ENCODE data around the gene ONECUT2. TPM values are rescaled to one million over a fixed set of nuclear protein-coding genes. Genes with fewer than 3 reads are reported as not detected.

The ONECUT2 gene
- total RNA-seq, 1 donor from 2014 or later, result 0.06 TPM

DNA sequence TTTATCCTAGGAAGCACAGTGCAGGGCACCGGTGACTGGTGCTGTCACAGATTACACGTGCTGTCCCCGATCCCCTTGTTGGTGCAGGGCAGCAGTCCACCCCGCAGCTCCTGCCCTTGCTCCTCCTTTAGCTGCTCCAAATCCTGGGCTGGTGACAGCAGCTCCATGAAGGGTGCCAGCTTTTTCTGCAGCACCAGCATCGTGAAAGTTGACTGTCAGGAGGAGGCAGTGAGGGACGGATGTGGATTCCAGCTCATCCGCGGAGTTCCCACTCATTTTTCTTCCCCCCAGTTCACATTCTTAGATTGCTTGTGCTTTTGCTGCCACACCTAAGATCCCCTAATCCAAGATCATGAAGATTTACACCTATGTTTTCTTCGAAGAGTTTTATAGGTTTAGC lies 67.5 kb downstream of the ONECUT2 start:
- no peaks in the 10 kb centered on the region for H3K27me3 ChIP-seq
- TF ChIP-seq EZH2 (IDR thresholded peaks at IDR 0.05) (no peak), EZH2phosphoT487 (IDR thresholded peaks at IDR 0.05) (no peak)
- TF ChIP-seq, protein P1, sequence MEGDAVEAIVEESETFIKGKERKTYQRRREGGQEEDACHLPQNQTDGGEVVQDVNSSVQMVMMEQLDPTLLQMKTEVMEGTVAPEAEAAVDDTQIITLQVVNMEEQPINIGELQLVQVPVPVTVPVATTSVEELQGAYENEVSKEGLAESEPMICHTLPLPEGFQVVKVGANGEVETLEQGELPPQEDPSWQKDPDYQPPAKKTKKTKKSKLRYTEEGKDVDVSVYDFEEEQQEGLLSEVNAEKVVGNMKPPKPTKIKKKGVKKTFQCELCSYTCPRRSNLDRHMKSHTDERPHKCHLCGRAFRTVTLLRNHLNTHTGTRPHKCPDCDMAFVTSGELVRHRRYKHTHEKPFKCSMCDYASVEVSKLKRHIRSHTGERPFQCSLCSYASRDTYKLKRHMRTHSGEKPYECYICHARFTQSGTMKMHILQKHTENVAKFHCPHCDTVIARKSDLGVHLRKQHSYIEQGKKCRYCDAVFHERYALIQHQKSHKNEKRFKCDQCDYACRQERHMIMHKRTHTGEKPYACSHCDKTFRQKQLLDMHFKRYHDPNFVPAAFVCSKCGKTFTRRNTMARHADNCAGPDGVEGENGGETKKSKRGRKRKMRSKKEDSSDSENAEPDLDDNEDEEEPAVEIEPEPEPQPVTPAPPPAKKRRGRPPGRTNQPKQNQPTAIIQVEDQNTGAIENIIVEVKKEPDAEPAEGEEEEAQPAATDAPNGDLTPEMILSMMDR (IDR thresholded peaks at IDR 0.05), result no peak
- no peaks in the 10 kb centered on the region for H3K9me3 ChIP-seq (ENCODE audit: low read depth)
- H3K79me2 ChIP-seq (ENCODE audit: low read depth), result no peaks in the 10 kb centered on the region
- DNase-seq (ENCODE audit: low spot score), result no peak
- H3K4me1 ChIP-seq, result peaks cover 8% of the 10 kb centered on the region
- Mint-ChIP-seq H3K4me1 (no peaks in the 10 kb centered on the region), H3K36me3 (no peaks in the 10 kb centered on the region), H3K27me3 (ENCODE audit: insufficient read depth, low read depth) (no peaks in the 10 kb centered on the region), H3K9me3 (no peaks in the 10 kb centered on the region), H3K27ac (no peak overlapping the region), H3K4me3 (no peak overlapping the region)
- no peak overlapping the region for H3K9ac ChIP-seq
- H2AFZ ChIP-seq (replicated peaks), result no peak overlapping the region
- H4K20me1 ChIP-seq (ENCODE audit: low read depth), result no peaks in the 10 kb centered on the region
- H3K4me3 ChIP-seq, result no peak overlapping the region
- no peaks in the 10 kb centered on the region for H3K36me3 ChIP-seq
- H3K4me2 ChIP-seq, result no peak overlapping the region
- H3K27ac ChIP-seq, result no peak overlapping the region
- no peaks in the 10 kb centered on the region for H3F3A ChIP-seq (ENCODE audit: low read depth)

DNA sequence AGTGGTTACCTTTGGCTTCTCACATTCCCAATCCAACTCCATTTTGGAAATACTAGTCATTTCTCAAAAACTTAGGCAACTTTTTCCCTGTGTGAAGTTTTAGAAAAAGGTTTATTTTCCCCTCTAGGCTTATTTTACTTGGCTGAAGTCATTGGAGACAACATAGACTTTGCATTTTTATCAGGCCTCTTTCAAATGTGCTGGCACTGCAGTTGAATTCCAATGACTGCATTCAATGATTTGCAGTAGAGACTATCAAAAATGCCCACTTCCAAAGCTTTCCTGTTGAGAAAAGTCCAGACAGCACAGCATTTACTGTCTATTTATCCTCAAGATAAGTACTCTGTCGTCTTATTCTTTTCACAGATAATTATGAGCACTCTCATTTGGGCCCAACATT lies 70.1 kb downstream of the ONECUT2 start:
- Histone ChIP-seq H2AFZ (replicated peaks) (no peak overlapping the region), H3K9me3 (ENCODE audit: low read depth) (no peaks in the 10 kb centered on the region), H3K4me3 (no peak overlapping the region), H3K4me2 (no peak overlapping the region), H3K27me3 (no peaks in the 10 kb centered on the region), H3K36me3 (no peaks in the 10 kb centered on the region), H4K20me1 (ENCODE audit: low read depth) (no peaks in the 10 kb centered on the region), H3K79me2 (ENCODE audit: low read depth) (no peaks in the 10 kb centered on the region), H3F3A (ENCODE audit: low read depth) (no peaks in the 10 kb centered on the region), H3K4me1 (peaks cover 8% of the 10 kb centered on the region), H3K9ac (no peak overlapping the region), H3K27ac (no peak overlapping the region)
- Mint-ChIP-seq H3K4me3 (no peak overlapping the region), H3K9me3 (no peaks in the 10 kb centered on the region), H3K36me3 (no peaks in the 10 kb centered on the region), H3K4me1 (no peaks in the 10 kb centered on the region), H3K27me3 (ENCODE audit: insufficient read depth, low read depth) (no peaks in the 10 kb centered on the region), H3K27ac (no peak overlapping the region)
- TF ChIP-seq EZH2phosphoT487 (IDR thresholded peaks at IDR 0.05) (no peak), EZH2 (IDR thresholded peaks at IDR 0.05) (no peak)
- TF ChIP-seq, protein P1 (IDR thresholded peaks at IDR 0.05), result no peak
- no peak for DNase-seq (ENCODE audit: low spot score)

DNA sequence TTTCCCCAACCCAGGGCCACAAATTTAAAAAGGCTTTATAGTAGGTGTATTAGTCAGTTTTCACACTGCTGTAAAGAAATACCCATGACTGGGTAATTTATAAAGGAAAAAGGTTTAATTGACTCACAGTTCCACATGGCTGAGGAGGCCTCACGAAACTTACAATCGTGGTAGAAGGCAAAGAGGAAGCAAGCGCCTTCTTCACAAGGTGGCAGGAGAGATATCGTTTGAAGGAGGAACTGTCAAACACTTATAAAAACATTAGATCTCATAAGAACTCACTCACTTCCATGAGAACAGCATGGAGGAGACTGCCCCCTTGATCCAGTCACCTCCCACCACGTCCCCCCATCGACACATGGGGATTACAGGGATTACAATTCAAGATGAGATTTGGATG lies 80.9 kb downstream of the ONECUT2 start:
- Mint-ChIP-seq H3K9me3 (no peaks in the 10 kb centered on the region), H3K4me1 (no peaks in the 10 kb centered on the region), H3K36me3 (no peaks in the 10 kb centered on the region), H3K4me3 (no peak overlapping the region), H3K27me3 (ENCODE audit: insufficient read depth, low read depth) (peaks cover 2% of the 10 kb centered on the region), H3K27ac (no peak overlapping the region)
- no peak overlapping the region for H3K9ac ChIP-seq
- DNase-seq (ENCODE audit: low spot score), result no peak
- H3K27me3 ChIP-seq, result no peaks in the 10 kb centered on the region
- H3F3A ChIP-seq (ENCODE audit: low read depth), result no peaks in the 10 kb centered on the region
- no peaks in the 10 kb centered on the region for H3K79me2 ChIP-seq (ENCODE audit: low read depth)
- H3K27ac ChIP-seq, result no peak overlapping the region
- H3K4me1 ChIP-seq, result no peaks in the 10 kb centered on the region
- no peak overlapping the region for H3K4me3 ChIP-seq
- TF ChIP-seq EZH2phosphoT487 (IDR thresholded peaks at IDR 0.05) (no peak), EZH2 (IDR thresholded peaks at IDR 0.05) (no peak)
- TF ChIP-seq, protein P1 (IDR thresholded peaks at IDR 0.05), result no peak
- H3K9me3 ChIP-seq (ENCODE audit: low read depth), result no peaks in the 10 kb centered on the region
- no peak overlapping the region for H3K4me2 ChIP-seq
- no peak overlapping the region for H2AFZ ChIP-seq (replicated peaks)
- H3K36me3 ChIP-seq, result no peaks in the 10 kb centered on the region
- H4K20me1 ChIP-seq (ENCODE audit: low read depth), result no peaks in the 10 kb centered on the region

Measured in neural progenitor cell (in vitro differentiated cells).